GM13976 (cell line): Measurements from ENCODE around the gene PRRC2C.

Experiments used
- DNase-seq: peaks from one replicate; pipeline ENCODE4 v3.0.0; 2012; ENCODE audit warnings: low spot score
- in situ Hi-C: fragments of 300-500 bp; cut with MboI; formaldehyde crosslinking; loops from one replicate; pipeline ENCODE4 v1.12.0; 2022; ENCODE audit warnings: low sequenced_read_pairs, mixed read lengths, inconsistent platforms; ENCODE audit not compliant: unreplicated experiment
- TF ChIP-seq, protein P1 (sequence below): IDR thresholded peaks from 2 replicates; pipeline ENCODE4 v1.5.1; 2012; ENCODE audit warnings: borderline replicate concordance, mild to moderate bottlenecking; ENCODE audit not compliant: insufficient read depth; ENCODE audit errors: extremely low read depth, missing control alignments, control extremely low read depth

The PRRC2C gene

DNA sequence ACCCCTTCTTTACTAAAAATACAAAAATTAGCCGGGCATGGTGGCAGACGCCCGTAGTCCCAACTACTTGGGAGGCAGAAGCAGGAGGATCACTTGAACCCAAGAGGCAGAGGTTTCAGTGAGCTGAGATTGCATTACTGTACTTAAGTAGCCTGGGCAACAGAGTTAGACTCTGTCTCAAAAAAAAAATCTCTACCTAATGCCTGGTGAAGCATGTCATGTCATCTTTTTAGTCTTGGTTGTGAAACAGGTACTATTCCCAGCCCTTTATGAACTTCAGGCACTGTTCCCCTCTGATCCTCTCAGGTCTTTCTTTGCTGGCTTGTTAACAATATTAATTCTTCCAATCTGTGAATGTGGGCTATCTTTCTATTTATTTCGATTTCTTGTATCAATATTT lies 22.1 kb downstream of the PRRC2C start:
- in situ Hi-C loops: no loop called here
- TF ChIP-seq, protein P1, sequence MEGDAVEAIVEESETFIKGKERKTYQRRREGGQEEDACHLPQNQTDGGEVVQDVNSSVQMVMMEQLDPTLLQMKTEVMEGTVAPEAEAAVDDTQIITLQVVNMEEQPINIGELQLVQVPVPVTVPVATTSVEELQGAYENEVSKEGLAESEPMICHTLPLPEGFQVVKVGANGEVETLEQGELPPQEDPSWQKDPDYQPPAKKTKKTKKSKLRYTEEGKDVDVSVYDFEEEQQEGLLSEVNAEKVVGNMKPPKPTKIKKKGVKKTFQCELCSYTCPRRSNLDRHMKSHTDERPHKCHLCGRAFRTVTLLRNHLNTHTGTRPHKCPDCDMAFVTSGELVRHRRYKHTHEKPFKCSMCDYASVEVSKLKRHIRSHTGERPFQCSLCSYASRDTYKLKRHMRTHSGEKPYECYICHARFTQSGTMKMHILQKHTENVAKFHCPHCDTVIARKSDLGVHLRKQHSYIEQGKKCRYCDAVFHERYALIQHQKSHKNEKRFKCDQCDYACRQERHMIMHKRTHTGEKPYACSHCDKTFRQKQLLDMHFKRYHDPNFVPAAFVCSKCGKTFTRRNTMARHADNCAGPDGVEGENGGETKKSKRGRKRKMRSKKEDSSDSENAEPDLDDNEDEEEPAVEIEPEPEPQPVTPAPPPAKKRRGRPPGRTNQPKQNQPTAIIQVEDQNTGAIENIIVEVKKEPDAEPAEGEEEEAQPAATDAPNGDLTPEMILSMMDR: no peak

GRCh38 chr1:171509191-171509590 lies 23.9 kb downstream of the PRRC2C start:
- TF ChIP-seq, protein P1: no peak
- no peak for DNase-seq
- in situ Hi-C loops: no loop called here

More for the DNA sequence above, 22.1 kb downstream of the PRRC2C start:
- no peak for DNase-seq

DNA sequence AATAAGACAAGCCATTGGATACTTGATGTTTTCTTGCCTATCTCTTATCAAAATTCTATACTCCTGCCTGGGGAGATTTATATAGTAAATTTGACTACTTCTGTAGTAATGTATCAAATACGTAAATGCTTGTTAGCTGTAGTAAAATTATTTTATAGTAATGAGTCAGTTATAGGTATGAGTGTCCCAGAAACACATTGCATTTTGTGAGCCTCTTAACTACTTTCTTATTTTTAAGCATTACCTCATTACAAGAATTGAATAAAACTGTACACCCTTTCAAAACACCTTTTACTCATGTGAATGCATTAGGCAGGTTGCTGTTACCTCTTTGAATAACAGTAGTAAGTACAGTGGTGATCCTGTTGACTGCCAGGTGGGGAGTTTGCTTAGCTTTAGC lies 28.4 kb downstream of the PRRC2C start:
- TF ChIP-seq, protein P1: no peak
- in situ Hi-C loops: no loop called here
- DNase-seq: no peak

DNA sequence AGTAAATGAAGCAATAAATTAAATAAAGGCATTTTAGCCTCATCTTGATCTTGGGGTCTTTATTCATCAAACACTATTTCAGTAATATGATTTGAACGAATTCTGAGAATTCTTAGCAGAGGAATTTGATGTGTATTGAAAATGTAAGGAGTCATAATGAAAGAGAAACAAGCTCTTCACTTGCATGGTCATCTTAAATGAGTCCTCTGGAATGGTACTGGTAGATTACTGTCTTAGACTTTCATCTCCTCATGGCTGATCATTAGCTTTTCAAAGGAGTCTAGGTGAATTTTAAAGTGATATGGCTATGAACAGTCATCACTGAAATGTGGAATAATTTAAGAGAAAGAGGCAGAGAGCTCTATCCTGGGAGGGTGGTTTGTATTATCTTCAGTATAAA lies 30.0 kb downstream of the PRRC2C start:
- in situ Hi-C loops: no loop called here
- TF ChIP-seq, protein P1: no peak
- DNase-seq: no peak

- TF ChIP-seq, protein P1: no peak
- no peak for DNase-seq
- in situ Hi-C loops: no loop called here
These were observed 30.4 kb downstream of the PRRC2C start for GRCh38 chr1:171515741-171516140.

- in situ Hi-C loops: no loop called here
- TF ChIP-seq, protein P1: no peak
- DNase-seq: no peak
These were observed 36.2 kb downstream of the PRRC2C start for GRCh38 chr1:171521567-171521966.

GRCh38 chr1:171530676-171531075 lies 45.3 kb downstream of the PRRC2C start:
- no peak for DNase-seq
- in situ Hi-C loops: no loop called here
- TF ChIP-seq, protein P1: no peak
